ENCODE measurements around the gene PIMREG. TPM values are rescaled to one million over a fixed set of nuclear protein-coding genes. Genes with fewer than 3 reads are reported as not detected.

The PIMREG gene
- total RNA-seq, 3 donors from 2014 or later, result 0.95 to 13.0 (median 3.2) TPM

DNA sequence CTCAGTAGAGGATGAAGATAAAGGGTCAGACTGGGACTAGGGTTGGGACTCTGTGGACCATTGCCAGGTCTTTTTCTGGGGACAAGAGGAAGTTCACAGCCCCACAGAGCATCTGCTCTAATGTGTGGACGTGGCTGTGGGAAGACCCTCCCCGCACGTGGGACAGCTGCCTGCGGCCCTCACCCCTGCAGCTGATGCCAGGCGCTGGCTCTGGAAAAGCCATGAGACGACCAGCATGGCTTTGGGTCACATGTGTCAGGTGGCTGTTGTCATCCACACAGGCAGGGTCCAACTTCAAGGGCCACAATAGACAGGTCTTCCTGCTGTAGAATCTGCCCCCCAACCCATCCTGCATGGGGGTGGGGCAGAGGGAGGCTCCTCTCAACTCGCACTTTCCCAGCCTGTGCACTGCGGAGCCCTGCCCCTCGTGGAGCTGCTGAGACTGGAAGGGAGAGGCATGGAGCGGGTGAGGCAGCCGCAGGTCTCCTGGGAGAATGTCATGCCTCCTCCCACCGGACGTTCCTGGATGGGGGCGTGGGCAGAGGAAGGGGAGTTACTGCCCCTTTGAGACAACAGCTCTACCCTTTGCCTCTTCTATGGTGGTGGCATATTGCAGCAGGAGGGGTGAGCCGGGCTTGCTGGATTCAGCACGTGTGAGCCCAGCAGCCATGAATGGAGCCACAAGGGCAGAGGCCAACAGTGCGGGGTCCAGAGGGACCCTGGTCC, 53.4 kb downstream of the PIMREG start:
- intact Hi-C loops (cut with DNase I, micrococcal nuclease), result no loop called here
- Histone ChIP-seq H3K4me1 (ENCODE audit: low read depth) (peaks cover 13% of the 10 kb centered on the region), H3K4me3 (no peak overlapping the region), H3K36me3 (ENCODE audit: low read depth) (no peaks in the 10 kb centered on the region), H3K9me3 (no peaks in the 10 kb centered on the region)
- ATAC-seq (no peak), DNase-seq (no peak)
- no peak for TF ChIP-seq CTCF (IDR thresholded peaks at IDR 0.05)

DNA sequence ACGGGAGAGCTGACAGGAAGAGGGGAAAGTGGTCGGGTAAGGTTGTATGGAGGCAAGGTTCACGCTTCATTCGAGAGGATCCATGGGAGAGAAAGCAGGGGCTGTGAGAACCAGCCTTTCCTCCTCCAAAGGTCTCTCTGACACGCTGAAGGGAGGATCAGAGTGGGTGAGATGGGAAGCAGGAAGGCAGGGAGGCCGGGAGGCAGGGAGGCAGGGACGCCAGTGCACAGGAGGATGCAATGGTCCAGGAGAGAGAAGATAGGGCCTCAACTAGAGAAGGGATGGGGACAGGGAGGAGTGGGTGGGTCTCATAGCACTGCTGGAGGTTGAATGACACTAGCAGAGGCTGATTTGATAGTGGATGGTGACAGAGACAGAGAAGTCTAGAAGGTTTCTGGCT, 54.1 kb downstream of the PIMREG start:
- Histone ChIP-seq H3K4me1 (ENCODE audit: low read depth) (peaks cover 13% of the 10 kb centered on the region), H3K4me3 (no peak overlapping the region), H3K36me3 (ENCODE audit: low read depth) (no peaks in the 10 kb centered on the region), H3K9me3 (no peaks in the 10 kb centered on the region)
- DNase-seq, result no peak
- TF ChIP-seq CTCF (IDR thresholded peaks at IDR 0.05), result no peak
- ATAC-seq, result no peak
- intact Hi-C loops (cut with DNase I, micrococcal nuclease), result no loop called here

- ATAC-seq (no peak), DNase-seq (peak in 1 of 3 donors; percentile 25)
- intact Hi-C loops (cut with DNase I, micrococcal nuclease), result no loop called here
- H3K9me3 ChIP-seq, result no peaks in the 10 kb centered on the region
- H3K4me3 ChIP-seq, result no peak overlapping the region
- H3K4me1 ChIP-seq (ENCODE audit: low read depth), result peaks cover 10% of the 10 kb centered on the region
- no peak for TF ChIP-seq CTCF (IDR thresholded peaks at IDR 0.05)
- no peaks in the 10 kb centered on the region for H3K36me3 ChIP-seq (ENCODE audit: low read depth)
Measured at GRCh38 chr17:6498901-6499540, 54.8 kb downstream of the PIMREG start.

Other genes with a start within 250 kb of the PIMREG start
- gene AIPL1, start 9.3 kb upstream of the PIMREG start, total RNA-seq, result not detected
- gene PITPNM3, start 112.1 kb downstream of the PIMREG start, total RNA-seq, result 10 to 100 TPM; 12.2 to 15.9 (median 15.6) TPM
- gene KIAA0753, start 196.3 kb downstream of the PIMREG start, total RNA-seq, result 10 to 100 TPM; 15.5 to 22.8 (median 18.6) TPM
- 100 to 1,000 TPM in 2 of 3 donors, 10 to 100 TPM in 1; 52.2 to 115 (median 106) TPM for gene TXNDC17, start 196.6 kb downstream of the PIMREG start, total RNA-seq
- gene MED31, start 207.2 kb downstream of the PIMREG start, total RNA-seq, result 10 to 100 TPM; 12.1 to 13.5 (median 12.6) TPM
- gene C17orf100, start 207.3 kb downstream of the PIMREG start, total RNA-seq, result 1 to 10 TPM; 2.2 to 2.7 (median 2.3) TPM